GM10847 (cell line): ENCODE results near the gene EDN2.

Experiments used
- POLR2A ChIP-seq: IDR thresholded peaks from 2 replicates; pipeline ENCODE4 v1.6.1; 2011; ENCODE audit not compliant: insufficient read length; ENCODE audit errors: extremely low read depth

The EDN2 gene

GRCh38 chr1:41508290-41508689 lies 23.8 kb upstream of the EDN2 start:
- no peak for TF ChIP-seq POLR2A

- TF ChIP-seq POLR2A: no peak
Measured at GRCh38 chr1:41507836-41508235, 23.4 kb upstream of the EDN2 start.

- no peak for TF ChIP-seq POLR2A
Measured at GRCh38 chr1:41507110-41507720, 22.7 kb upstream of the EDN2 start.

- TF ChIP-seq POLR2A: no peak
Measured at GRCh38 chr1:41504114-41505035, 19.9 kb upstream of the EDN2 start.

GRCh38 chr1:41503538-41504113 lies 19.1 kb upstream of the EDN2 start:
- no peak for TF ChIP-seq POLR2A

- TF ChIP-seq POLR2A: no peak
Measured at GRCh38 chr1:41502912-41503311, 18.4 kb upstream of the EDN2 start.

GRCh38 chr1:41501581-41501980 lies 17.1 kb upstream of the EDN2 start:
- TF ChIP-seq POLR2A: no peak

- no peak for TF ChIP-seq POLR2A
Measured at GRCh38 chr1:41500781-41501518, 16.5 kb upstream of the EDN2 start.

GRCh38 chr1:41500378-41500777 lies 15.9 kb upstream of the EDN2 start:
- no peak for TF ChIP-seq POLR2A

GRCh38 chr1:41499591-41499990 lies 15.1 kb upstream of the EDN2 start:
- TF ChIP-seq POLR2A: no peak

GRCh38 chr1:41498804-41499203 lies 14.3 kb upstream of the EDN2 start:
- TF ChIP-seq POLR2A: no peak

GRCh38 chr1:41498391-41498790 lies 13.9 kb upstream of the EDN2 start:
- no peak for TF ChIP-seq POLR2A

GRCh38 chr1:41497461-41498030 lies 13.1 kb upstream of the EDN2 start:
- no peak for TF ChIP-seq POLR2A

- TF ChIP-seq POLR2A: no peak
Measured at GRCh38 chr1:41497056-41497440, 12.6 kb upstream of the EDN2 start.
